HG03342 (cell line): ENCODE results near the gene NTRK1.

Source experiments
- ATAC-seq: cut with Tn5 transposase; IDR thresholded peaks from one replicate; pipeline ENCODE4 v1.9.1; 2021; ENCODE audit warnings: mild to moderate bottlenecking, moderate library complexity; ENCODE audit not compliant: unreplicated experiment

The NTRK1 gene

DNA sequence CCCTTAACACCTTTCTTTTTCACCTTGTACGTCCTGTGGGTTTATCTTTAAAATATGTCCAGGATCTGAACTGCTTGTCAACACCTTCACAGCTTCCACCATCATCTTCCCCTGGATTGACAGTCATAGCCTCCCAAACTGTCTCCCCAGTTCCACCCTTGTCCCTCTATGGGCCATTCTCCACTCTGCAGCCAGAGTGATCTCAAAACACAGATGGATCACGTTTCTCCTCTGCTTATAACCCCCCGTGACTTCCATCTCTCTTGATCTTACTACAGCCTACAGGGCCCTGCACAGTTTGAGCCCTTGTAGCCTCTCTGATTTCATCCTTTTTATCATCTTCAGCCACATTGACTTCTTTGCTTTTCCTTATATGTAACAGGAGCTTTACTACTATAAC, 6.0 kb upstream of the NTRK1 start:
- no peak for ATAC-seq

DNA sequence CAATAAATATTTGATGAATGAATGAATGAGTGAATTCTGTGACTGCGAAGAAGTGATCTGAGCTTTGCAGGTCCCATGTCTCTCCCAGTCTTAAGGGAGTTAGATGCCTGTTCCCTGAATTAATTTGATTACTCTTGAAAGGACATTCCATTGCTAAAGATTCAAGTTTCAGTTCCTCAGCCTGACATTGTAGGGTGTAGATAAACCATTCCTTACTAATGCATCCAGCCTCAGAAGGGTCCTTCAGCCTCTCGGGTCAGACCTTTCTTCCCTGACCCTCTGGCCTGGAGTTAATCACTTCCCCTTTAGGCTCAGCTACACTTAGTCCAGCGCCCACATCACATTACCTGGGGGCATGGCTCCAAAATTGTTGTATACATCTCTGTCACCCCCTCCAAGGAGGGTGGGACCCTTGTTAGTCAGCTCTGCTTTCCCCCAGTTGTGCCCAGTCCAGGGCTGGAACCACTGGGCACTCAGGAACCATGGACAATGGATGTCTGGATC, 4.3 kb upstream of the NTRK1 start:
- no peak for ATAC-seq

DNA sequence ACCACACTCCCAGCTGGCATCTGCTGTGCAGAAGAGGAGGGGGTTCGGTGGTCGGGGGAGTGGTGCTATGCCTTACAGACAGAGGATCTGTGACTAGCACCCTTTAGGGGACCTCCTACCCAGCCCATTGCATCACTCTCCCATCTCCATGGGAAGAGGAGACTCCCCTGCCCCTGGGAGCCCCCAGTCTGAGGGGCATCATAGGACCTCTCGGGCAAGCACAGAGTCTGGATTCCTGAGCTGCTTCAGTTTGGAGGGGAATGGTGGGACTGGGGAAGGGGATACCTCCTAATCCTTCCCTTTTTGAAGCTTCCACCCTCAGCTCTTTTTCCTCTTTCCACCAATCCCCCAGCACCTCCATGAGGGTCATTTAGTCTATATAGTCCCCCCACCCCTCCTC, 3.1 kb upstream of the NTRK1 start:
- no peak for ATAC-seq

DNA sequence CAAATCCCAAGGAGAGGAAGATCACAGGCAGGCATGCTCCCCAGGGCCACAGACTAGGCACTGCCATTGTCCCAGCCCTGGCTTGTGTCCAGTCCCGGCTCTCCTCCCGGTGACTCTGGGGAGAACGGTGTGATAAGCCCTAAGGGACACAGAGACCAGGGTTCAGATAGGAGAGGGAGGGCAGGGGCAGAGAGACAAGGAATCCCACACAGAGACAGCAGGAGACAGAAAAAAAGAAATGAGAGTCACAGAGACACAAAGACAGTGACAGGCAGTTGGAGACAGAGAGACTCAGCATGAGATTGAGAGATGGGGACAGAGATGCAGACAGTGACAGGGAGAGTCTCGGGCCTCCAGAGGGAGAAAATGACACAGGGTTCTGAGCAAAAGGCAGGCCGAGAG, 2.1 kb upstream of the NTRK1 start:
- ATAC-seq, result no peak

DNA sequence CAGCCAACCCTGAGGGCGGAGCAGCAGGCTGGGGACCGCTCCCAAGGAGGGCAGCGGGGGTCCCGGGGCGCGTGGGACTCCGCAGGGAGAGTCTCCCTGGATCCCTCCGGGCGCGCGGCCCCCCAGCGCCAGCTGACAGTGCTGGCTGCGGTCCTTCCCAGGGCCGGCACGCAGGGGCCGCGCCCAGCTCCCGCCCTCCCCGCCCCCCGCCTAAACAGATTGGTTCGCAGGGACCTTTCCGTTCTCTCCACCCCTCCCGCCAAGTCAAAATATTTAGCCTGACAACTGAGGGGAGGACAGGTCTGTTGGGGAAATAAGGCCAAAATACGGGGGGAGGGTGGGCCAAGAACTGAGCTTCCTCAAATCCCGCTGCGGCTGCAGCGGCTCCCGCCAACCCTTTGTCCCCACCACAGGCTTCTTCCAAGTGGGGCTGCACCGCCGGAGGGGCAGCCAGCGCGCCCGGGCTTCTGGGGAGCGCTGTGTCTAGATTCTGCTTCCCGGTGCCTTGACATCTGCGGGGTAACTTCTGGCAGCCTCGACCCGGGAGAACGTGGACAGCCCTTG, 1.6 kb upstream of the NTRK1 start, which contains the start of gene INSRR:
TSS of gene INSRR (minus strand) at position 159 of the 564 bp plus-strand sequence. CDS start 496 bp downstream, outside the sequence.
- no peak for ATAC-seq

GRCh38 chr1:156859523-156860112, 1.0 kb upstream of the NTRK1 start:
- no peak for ATAC-seq

GRCh38 chr1:156860113-156860627, 495 bp upstream of the NTRK1 start:
- ATAC-seq, result no peak

DNA sequence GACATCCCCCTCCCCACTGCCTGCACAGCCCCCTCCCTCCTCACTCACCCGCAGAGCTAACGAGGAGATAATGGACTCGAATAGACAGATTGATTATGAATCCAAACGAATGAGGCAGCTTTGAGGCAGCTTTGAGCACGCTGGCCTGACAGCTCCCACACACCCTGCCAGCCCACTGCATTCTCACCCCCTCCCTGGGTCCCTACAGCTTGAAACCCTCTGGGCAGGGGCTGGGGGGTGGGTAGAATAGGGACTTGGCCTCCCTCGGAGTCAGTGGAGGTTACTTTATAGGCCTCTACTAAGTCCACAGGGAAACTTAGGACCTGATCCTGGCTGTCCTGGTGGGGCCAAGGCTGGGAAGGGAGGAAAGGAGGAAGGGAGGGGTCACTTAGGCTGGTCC, 1.9 kb downstream of the NTRK1 start:
- ATAC-seq, result no peak

DNA sequence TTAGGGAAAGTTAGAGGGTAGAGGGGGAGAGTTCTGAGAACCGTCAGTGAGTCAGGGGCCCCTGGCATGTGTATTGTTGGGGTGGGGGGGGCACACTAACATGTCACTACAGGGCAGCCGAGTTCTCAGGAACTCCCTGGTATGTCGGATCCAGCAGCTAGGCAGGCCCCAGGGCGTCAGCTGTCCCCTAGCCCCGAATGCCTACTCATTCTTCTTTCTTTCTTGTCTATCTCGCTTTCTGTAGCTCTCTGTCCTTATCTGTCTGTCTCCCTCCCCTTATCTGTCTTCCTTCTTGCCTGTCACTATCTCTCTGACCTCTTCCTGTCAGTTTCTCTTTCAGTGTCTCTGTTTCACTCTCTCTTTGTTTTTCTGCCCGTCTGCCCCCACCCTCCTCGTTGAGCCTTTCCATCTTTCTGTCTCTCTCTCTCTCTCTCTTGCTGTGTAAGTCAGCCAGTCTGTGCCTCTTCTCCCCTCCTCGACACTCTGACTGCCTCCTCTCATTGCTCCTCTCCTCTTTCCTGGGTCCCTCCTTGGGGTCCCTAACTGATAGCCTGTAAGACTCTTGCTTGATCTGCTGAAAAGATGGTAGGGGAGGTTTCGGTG, 2.4 kb downstream of the NTRK1 start:
- no peak for ATAC-seq

DNA sequence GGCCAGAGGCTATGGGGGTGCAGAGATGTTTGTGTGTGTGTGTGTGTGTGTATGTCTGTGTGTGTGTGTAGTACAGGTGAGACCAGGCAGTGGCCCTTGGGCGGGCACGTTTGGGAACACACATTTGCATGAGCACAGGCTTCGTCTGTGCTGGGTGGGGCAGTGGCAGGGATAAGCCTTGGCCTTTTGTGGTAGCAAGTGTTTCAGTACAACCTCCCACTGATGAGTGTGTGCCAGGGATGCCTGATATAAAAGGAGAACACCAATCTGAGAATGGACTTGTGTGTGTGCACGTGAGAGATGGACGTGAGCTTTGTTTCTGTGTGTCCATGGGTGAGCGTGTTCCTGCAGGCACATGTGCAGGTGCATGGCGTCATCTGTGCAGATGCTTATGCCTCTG, 3.0 kb downstream of the NTRK1 start:
- no peak for ATAC-seq

- ATAC-seq, result no peak
Measured at GRCh38 chr1:156864796-156865195, 4.1 kb downstream of the NTRK1 start.

GRCh38 chr1:156865258-156865657, 4.6 kb downstream of the NTRK1 start:
- no peak for ATAC-seq

- ATAC-seq, result no peak
Measured at GRCh38 chr1:156865865-156866248, 5.2 kb downstream of the NTRK1 start.

GRCh38 chr1:156866249-156866909, 5.7 kb downstream of the NTRK1 start:
- no peak for ATAC-seq

- ATAC-seq, result no peak
Measured at GRCh38 chr1:156868341-156868740, 7.7 kb downstream of the NTRK1 start.

GRCh38 chr1:156869455-156869854, 8.8 kb downstream of the NTRK1 start:
- ATAC-seq, result no peak

DNA sequence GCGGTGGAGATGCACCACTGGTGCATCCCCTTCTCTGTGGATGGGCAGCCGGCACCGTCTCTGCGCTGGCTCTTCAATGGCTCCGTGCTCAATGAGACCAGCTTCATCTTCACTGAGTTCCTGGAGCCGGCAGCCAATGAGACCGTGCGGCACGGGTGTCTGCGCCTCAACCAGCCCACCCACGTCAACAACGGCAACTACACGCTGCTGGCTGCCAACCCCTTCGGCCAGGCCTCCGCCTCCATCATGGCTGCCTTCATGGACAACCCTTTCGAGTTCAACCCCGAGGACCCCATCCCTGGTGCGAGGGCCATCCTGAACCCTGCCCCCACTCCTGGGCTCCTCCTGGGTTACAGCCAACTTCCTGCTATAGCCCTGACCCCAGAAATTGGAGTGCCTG, 13.0 kb downstream of the NTRK1 start:
- ATAC-seq, result no peak

DNA sequence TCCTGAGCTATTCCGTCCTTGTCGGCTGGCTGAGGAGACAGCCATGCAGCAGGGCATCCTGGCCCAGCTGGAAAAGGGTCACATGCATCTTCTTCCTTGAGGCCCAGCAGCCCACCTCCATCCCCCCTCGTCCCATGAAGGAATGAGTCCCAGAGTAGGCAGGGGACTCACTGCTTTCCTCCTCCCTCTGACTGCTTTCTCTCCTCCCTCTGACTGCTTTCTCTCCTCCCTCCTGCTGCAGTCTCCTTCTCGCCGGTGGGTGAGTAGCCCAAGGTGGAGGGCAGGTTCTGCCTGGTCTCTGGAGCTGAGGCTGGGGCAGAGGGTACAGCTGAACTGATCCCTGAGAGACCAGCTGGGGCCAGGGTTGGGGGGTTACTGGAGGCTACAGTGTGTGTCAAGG, 13.5 kb downstream of the NTRK1 start:
- ATAC-seq, result no peak

DNA sequence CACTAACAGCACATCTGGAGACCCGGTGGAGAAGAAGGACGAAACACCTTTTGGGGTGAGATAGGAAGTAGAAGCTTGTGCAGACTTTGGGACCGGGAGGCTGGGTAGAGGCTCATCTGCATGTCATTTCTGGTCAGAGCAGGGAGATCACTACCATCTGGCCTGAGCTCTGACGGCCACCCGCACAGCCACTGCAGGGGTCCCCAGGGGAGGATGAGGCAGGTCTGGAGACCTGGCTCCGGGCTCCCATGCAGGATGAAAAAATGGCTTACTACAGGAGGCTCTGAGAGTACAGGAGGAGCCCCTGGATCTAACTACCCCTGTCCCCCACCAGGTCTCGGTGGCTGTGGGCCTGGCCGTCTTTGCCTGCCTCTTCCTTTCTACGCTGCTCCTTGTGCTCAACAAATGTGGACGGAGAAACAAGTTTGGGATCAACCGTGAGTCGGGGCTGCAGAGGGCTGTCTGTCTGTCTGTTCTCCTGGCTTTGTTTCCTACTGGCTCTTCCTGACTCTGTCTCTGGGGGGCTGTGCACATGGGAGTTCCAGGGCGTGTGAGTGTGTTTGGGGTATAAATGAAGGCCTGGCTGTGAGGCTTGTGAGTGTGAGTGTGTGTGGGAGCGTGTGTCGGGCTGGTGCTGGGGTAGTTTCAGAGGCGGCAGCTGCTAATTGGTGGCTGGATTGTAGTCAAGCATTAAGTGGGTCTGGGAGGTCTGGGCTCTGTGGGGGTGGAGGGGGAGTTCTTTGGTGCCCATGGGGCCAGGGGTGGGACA, 14.1 kb downstream of the NTRK1 start:
- no peak for ATAC-seq

DNA sequence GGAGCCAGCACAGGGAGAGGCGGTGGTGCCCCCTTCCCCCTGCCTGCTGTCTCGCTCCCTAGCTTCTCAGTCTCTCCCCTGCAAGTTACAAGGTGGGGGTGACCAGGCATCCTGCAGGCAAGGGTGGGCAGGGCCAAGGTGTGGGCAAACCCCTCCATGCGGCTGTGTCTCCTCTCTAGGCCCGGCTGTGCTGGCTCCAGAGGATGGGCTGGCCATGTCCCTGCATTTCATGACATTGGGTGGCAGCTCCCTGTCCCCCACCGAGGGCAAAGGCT, 14.6 kb downstream of the NTRK1 start:
- ATAC-seq, result no peak

- no peak for ATAC-seq
Measured at GRCh38 chr1:156876281-156876680, 15.6 kb downstream of the NTRK1 start.
